GM21529 (cell line): ENCODE results near the gene TSEN54.

Source experiments
- ATAC-seq: cut with Tn5 transposase; IDR thresholded peaks from one replicate; pipeline ENCODE4 v1.9.1; 2021; ENCODE audit not compliant: unreplicated experiment

Gene TSEN54

DNA sequence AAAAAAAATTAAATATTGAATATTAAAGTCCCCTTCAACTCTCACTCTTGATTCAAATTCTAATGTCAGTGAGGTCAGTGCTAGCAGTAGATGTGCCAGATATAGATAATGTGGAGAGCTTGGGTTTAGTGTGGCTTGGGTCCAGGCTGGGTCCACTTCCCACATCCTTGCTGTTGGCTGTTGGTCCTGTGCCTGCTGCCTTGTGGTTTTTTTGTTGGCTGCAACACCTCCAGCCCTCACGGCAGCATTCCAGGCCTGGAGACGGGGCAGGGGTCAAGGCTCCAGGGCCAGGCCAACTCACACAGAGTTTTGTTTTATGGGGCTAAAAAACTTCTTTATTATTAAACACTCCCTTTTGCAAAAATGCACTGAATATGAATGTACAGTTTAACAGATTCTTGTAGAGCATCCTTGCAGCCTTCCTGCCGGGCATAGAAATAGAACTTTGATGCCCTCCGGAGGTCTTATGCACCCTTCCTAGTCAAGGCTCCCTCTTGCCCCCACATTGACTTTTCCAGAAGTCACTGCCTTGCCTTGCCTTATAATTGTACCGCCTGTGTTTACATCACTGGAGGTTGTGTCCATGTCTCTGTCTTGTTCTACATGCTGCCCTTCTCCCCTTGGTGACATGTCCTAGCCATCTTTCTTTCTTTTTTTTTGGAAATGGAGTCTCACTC, 45.7 kb downstream of the TSEN54 start:
- no peak for ATAC-seq

DNA sequence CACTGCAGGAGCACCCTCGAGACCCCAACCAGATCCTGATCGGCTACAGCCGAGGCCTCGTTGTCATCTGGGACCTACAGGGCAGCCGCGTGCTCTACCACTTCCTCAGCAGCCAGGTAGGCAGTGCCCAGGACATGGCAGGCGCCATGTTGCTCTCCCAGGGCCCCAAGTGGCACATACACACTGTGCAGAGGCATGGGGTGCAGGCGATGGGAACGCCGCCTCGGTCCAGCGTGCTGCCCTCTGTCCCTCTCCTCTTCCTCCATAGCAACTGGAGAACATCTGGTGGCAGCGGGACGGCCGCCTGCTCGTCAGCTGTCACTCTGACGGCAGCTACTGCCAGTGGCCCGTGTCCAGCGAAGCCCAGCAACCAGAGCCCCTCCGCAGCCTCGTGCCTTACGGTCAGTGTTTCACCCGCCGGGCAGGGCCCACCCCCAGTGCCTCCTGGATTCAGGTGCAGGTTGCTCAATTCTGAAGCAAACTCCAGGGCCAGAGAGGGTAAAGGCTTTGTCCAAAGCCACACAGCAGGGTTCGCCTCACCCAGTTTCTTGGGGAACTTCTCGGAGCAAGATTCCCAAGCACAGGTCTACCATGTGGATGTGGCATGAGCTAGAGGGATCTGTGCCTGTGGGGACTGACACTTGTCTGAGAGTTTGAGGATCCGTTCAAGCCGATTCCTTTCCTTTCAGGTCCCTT, 46.9 kb downstream of the TSEN54 start:
- ATAC-seq: no peak

DNA sequence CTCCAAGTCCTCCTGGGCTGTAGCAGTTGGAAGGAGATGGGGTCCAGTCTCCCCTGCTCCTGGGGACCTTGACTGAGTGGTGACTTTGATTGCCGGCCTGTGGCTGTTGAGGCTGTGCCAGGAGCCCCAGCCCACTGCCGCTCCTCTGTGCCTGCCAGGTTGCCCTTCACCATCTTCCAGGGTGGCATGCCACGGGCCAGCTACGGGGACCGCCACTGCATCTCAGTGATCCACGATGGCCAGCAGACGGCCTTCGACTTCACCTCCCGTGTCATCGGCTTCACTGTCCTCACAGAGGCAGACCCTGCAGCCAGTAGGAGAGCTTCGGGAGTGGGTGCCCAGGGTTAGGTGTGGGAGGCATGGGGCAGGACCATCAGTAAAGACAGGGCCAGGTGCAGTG, 47.9 kb downstream of the TSEN54 start:
- ATAC-seq: no peak

DNA sequence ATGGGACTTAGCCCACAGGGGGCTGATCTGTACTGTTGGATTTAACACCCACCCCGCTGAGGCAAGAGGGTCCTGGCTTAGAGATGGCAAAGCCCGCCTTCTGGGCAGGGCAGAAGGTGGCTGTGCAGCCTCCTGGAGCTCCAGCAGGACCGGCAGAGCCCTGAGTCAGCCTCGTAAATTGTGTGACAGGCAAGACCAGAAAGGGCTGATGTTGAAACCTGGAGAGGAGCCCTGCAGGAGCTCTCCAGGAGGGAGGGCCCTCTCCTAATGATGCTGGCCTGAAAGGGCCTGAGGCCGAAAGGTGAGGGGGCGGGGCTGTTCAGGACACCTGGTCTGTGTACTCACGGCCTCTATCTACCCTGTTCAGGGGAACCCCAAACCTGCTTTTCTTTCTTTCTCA, 48.7 kb downstream of the TSEN54 start:
- ATAC-seq: no peak

DNA sequence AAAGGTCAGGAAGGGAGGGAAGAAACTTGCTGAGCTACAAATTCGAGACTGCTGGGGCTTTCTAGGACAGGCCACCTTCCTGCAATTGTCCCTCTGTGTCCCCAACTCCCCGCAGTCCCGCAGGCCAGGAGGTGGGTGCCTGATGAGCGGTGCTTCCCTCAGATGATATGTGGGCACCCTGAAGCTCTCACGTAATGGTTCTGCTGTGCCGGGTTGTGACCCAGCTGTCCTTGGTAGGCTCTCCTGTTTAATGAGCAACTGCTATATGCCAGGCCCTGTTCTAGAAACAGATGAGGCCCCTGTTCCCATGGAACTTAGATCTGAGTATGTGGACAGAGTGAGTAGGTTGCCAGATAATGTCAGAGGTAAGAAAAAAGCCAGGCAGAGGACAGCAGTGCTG, 49.3 kb downstream of the TSEN54 start:
- ATAC-seq: no peak

DNA sequence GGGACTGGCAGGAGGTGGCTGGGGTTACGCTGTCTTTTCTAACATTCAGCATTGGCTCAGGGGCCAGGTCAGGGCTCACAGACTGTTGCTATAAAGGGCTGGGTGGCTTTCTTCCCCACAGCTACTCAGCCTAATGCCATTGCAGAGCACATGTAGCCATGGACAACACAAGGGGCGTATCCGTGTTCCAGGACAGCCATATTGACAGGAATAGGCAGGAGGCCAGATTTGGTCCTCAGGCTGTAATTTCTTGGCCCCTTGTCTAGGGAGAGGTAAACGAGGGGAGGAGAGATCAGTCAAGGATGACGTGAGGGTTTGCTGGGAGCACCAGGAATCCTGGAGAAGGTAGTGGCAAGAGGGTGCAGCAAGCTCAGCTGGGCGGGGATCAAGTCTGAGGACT, 50.1 kb downstream of the TSEN54 start:
- ATAC-seq: no peak

DNA sequence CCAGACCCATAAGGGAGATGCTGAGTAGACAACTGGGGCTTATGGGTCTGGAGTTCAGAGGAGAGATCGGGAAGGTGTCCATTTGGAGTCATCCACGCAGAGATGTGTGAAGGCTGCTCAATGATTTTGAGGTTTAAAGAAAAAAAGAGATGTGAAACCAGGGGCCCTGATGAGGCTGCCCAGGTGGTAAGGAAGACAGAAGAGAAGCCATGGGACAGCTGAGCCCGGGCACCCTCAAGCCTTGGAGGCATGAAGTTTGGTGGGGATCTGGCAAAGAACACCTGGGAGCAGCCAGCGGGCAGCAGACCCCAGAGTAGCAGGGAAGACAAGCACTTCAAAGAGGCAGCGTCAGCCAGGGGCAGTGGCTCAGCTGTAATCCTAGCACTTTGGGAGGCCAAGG, 50.5 kb downstream of the TSEN54 start:
- no peak for ATAC-seq

DNA sequence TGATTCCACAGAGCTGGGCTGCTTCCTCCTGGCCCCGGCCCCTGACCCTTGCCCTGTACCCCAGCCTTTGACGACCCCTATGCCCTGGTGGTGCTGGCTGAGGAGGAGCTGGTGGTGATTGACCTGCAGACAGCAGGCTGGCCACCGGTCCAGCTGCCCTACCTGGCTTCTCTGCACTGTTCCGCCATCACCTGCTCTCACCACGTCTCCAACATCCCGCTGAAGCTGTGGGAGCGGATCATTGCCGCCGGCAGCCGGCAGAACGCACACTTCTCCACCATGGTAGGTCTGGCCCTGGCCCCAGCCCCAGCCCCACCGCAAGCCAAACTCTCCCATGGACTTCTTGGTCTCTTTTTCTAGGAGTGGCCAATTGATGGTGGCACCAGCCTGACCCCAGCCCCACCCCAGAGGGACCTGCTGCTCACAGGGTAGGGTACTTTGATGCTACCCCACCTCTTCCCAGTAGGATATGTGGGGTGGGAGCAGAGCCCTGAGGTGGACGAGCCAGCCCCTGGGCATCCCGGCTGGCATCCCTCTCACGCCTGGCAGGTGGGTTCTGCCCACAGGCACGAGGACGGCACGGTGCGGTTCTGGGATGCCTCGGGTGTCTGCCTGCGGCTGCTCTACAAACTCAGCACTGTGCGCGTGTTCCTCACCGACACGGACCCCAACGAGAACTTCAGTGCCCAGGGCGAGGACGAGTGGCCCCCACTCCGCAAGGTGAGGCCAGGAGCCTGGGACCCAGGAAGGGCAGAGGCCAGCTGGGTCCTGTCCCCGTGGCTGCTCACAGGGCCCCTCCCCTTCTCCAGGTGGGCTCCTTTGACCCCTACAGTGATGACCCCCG, 52.3 kb downstream of the TSEN54 start:
- no peak for ATAC-seq

DNA sequence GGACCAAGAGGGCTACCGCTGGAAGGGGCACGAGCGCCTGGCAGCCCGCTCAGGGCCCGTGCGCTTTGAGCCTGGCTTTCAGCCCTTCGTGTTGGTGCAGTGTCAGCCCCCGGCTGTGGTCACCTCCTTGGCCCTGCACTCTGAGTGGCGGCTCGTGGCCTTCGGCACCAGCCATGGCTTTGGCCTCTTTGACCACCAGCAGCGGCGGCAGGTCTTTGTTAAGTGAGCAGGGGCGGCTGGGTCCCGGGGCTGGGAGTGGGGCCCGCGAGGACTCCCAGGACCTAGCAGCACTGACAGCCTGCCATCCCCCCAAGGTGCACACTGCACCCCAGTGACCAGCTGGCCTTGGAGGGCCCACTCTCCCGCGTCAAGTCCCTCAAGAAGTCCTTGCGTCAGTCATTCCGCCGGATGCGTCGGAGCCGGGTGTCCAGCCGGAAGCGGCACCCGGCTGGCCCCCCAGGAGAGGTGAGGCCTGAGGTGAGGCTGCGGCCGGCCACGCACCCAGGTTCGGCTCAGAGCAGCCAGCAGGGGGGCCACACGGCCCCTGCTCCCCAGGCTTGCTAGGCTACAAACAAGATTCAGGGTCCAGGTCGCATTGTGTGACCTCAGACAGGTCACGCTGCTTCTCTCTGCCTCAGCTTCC, 53.8 kb downstream of the TSEN54 start:
- ATAC-seq: no peak

DNA sequence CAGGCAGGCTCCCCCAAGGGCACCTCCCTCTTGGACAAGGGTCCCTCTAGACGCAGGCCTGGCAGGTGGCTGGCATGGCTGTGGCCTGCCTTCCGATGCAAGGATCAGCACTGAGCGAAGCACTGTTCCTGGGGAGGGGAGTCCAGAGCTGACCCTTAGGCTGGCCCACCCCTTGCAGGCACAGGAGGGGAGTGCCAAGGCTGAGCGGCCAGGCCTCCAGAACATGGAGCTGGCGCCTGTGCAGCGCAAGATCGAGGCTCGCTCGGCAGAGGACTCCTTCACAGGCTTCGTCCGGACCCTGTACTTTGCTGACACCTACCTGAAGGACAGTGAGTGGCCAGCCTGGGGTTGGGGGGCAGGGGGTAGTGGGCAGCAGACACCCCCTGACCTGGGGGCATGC, 54.4 kb downstream of the TSEN54 start:
- ATAC-seq: no peak

DNA sequence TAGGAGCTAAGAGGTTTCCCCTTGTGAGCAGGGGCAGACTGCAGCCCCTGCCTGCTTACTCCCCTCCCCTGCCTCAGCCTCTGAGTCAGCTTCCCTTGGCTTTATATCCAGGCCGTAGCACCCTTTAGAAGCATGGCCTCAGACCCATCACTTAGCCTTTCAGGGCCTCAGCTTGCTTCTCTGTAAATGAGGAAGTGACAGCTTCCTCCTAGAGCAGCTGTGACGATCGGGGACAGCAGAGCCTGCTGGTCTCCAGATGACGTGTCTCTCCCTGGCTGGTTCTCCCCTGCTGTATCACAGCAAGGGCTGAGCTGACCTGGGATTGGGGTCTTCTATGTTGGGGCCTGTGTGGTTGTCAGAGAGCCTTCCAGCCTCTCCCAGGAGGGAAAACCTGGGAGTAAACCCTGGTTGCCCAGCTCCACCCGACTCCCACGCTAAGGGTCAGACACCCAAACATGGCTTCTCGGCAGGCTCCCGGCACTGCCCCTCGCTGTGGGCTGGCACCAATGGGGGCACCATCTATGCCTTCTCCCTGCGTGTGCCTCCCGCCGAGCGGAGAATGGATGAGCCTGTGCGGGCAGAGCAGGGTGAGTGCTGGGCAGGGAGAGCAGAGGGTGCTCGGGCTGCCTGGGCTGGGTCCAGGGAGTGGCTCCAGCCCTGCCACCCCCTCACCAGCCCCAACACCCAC, 55.0 kb downstream of the TSEN54 start:
- ATAC-seq: no peak

DNA sequence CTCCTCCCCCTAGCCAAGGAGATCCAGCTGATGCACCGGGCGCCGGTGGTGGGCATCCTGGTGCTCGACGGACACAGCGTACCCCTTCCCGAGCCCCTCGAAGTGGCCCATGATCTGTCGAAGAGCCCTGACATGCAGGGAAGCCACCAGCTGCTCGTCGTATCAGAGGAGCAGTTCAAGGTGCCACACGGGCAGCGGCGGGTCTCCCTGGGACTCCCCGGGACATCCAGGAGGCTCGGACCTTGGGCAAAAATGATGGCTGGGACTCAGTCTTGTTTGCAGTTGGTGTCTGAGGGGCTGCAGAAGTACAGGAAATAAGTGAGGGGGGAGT, 55.5 kb downstream of the TSEN54 start:
- no peak for ATAC-seq

DNA sequence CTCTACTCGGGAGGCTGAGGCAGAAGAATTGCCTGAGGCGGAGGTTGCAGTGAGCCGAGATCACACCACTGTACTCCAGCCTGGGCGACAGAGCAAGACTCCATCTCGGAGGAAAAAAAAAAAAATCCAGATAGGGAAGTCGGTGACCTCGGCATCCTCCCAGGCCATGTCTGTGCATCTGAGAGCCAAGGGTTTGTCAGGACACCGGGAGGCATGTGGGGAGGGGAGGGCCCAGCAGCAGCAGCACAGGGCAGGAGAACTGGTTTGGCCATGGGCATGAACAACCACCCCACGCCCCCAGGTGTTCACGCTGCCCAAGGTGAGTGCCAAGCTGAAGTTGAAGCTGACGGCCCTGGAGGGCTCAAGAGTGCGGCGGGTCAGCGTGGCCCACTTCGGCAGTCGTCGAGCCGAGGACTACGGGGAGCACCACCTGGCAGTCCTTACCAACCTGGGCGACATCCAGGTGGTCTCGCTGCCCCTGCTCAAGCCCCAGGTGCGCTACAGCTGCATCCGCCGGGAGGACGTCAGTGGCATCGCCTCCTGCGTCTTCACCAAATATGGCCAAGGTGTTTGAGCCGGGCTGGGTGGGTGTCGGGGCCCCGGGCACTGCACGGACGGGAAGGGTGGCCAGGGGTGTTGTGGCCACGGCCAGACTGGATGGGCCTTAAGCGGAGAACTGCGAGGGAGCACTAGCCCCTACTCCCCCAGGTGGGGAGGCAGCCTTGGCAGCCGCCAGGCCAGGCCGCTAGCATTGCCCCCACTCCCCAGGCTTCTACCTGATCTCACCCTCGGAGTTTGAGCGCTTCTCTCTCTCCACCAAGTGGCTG, 56.6 kb downstream of the TSEN54 start:
- no peak for ATAC-seq

DNA sequence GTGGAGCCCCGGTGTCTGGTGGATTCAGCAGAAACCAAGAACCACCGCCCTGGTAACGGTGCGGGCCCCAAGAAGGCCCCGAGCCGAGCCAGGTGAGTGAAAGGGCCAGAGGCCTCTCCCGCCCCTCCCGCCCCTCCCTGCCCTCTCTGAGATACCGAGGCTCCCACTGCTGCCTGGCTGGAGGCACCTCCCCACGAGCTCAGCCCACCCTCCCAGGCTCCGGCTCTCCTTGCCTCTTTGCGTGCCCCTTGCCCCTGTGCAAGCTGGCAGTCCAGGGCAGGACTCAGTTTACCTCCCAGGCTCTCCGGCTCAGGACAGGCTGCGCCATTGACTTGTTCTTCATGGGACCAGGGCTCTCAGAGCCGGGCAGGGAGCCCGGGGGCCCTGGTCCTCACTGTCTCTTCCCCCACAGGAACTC, 57.2 kb downstream of the TSEN54 start:
- no peak for ATAC-seq

DNA sequence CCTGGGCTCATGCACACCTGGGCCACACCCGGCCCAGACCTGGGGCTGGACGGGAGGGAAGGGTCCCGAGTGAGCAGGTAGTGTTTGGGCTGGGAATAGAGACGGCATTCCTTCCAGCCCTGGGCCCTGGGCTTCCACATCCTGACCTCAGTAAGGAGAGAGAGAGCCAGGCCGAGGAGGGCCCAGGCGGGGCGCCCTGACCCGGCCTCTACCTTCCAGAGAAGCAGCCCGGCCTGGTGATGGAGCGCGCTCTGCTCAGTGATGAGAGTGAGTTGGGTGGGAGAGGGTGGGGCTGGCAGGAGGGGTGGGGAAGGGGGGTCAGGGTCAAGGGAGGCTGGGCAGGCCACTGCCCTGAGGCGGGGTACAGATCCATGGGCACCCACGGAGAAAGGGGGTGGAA, 57.7 kb downstream of the TSEN54 start:
- ATAC-seq: no peak
